T-helper 2 cell treated with Interferon-gamma antibody and Interleukin-4, amounts not matched to agents 5 μg/mL and 100 μg/mL, for 36 hours (primary cell): Measurements from ENCODE around the gene CAPG.
"Not testable (repeated sequence)": the region's sequence is repeated elsewhere in the genome, so short reads cannot be mapped to it uniquely, and the experiment has no call there.

Source experiments
- DNase-seq: peaks from one replicate; pipeline ENCODE4 v3.0.0; 2021; ENCODE audit warnings: low spot score
- H3K27ac Mint-ChIP-seq: one replicate; pipeline ENCODE4 v1.8.0; 2021; ENCODE audit warnings: mild to moderate bottlenecking, mixed read lengths
- H3K27me3 Mint-ChIP-seq: one replicate; pipeline ENCODE4 v1.8.0; 2021; ENCODE audit warnings: low read depth, mixed read lengths
- H3K36me3 Mint-ChIP-seq: one replicate; pipeline ENCODE4 v1.8.0; 2021; ENCODE audit warnings: low read depth, mixed read lengths
- H3K4me1 Mint-ChIP-seq: one replicate; pipeline ENCODE4 v1.8.0; 2021; ENCODE audit warnings: low read depth, mixed read lengths
- H3K4me3 Mint-ChIP-seq: one replicate; pipeline ENCODE4 v1.8.0; 2022; ENCODE audit warnings: mild to moderate bottlenecking, moderate library complexity, mixed read lengths
- H3K9me3 Mint-ChIP-seq: one replicate; pipeline ENCODE4 v1.8.0; 2021; ENCODE audit warnings: mixed read lengths

The CAPG gene

DNA sequence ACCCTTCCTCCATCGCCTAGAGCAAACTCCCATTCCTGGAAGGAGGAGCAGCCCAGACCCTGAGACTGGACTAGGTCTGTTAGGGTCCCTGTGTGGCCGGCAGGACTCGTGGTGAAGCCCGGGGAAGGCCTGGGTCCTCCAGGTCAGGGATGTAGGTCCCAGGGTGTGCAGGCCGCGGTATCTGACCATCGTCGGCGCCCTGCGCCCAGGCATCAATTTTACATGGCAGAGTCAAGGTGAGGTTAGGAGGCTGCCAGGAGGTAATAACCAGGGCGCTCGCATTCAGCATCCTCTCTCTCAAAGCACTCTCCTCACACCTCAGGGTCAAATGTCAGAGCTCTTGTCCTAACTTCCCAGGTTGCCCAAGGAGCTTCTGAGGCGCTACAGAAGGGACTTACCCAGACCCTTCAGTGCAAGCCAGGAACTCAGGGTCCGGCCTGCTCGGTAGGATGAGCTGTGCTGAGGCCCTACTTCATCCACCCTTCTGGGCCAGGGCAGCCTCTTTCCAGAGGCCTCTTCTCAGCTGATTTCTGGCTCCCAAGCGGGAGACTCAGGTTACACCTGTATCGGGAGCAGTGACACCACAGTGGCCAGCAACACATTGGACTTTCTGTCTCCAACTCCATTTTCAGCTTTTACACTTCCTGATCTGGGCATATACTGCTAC is 9.0 kb upstream of the CAPG start:
- H3K36me3 Mint-ChIP-seq: no peaks in the 10 kb centered on the region
- H3K27me3 Mint-ChIP-seq: no peaks in the 10 kb centered on the region
- peaks cover 43% of the 10 kb centered on the region for H3K4me1 Mint-ChIP-seq
- peak overlapping the region; percentile 93 for H3K4me3 Mint-ChIP-seq
- H3K9me3 Mint-ChIP-seq: no peaks in the 10 kb centered on the region
- H3K27ac Mint-ChIP-seq: peak overlapping the region; percentile 94
- DNase-seq: no peak

DNA sequence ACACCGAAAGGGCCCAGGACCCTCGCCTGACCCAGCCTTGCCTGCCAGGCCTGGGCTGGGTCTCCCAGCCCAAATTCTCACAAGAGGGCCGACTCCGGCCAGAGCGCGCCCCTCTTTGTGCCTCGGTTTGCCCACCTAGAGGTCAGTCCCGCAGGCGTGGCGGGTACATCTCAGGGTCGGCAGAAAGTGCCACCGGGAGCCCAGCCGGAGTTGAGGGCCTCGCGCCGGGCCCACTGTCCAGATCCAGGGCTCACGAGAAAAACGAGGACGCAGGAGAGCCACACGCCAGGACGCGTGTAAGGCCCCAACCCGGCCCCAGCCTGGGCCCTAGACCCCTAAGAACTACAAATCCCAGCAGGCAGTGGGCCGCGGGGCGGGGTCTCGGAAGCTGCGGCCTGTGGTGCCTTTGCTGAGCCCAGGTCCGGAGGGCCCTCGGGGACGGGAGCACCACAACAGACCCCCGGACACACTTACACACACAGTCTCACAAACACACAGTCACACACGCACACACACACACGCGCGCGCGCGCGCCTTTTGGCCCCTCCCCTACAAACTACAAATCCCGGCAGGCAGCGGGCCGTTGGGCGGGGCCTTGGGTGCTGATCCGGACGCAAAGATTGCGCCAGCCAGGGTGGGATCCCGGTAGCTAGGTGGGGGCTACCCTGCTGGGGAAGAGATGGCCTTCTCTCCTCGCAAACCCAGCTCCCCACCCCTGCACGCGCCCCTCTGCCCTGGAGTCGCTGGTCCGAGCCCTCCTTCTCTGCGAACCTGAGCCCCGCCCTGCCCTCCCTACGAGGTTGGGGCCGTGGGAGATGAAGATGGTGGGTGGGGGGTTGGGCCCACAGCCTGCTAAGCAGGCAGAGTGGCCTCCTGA is 8.2 kb upstream of the CAPG start, which contains the start of gene SH2D6:
Gene SH2D6 (plus strand): TSS at position 583 of the 877 bp plus-strand sequence. CDS start 10,752 bp downstream, outside the sequence.
- Mint-ChIP-seq H3K4me3 (peak within 1 kb of the TSS; percentile 93), H3K27ac (peak within 1 kb of the TSS; percentile 94), H3K36me3 (no peaks in the 10 kb centered on the region), H3K9me3 (no peaks in the 10 kb centered on the region), H3K4me1 (peaks cover 48% of the 10 kb centered on the region), H3K27me3 (no peaks in the 10 kb centered on the region)
- DNase-seq: peak; percentile 79

DNA sequence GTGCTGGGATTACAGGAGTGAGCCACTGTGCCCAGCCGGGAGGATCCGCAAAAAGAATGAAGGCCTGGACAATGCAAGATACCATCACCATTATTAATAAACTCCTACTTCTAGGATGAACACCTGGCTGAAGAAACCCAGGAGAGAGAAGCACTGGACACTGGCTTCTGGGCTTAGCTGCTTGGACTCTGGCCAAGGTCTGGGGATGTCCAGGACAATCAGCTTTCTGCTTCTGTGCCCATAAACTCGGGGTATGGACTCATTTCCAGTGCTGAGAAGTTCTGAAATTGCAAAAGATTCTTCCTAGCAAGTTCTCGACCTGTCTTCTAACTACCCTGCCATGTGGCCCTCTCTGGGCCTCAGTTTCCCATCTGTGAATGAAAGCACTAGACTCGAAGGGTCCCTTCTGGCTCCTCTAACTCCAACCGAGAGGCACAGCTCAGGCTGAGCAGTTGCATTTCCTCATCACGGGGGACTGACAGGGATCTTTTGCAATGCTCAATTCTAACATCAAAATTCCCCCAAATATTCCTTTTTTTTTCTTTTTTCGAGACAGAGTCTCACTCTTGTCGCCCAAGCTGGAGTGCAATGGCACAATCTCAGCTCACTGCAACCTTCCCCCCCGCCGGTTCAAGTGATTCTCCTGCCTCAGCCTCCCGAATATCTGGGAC is 5.9 kb upstream of the CAPG start:
- no peak overlapping the region for H3K4me3 Mint-ChIP-seq
- peaks cover 52% of the 10 kb centered on the region for H3K4me1 Mint-ChIP-seq
- no peak overlapping the region for H3K27ac Mint-ChIP-seq
- H3K27me3 Mint-ChIP-seq: no peaks in the 10 kb centered on the region
- DNase-seq: no peak
- no peaks in the 10 kb centered on the region for H3K36me3 Mint-ChIP-seq
- no peaks in the 10 kb centered on the region for H3K9me3 Mint-ChIP-seq

DNA sequence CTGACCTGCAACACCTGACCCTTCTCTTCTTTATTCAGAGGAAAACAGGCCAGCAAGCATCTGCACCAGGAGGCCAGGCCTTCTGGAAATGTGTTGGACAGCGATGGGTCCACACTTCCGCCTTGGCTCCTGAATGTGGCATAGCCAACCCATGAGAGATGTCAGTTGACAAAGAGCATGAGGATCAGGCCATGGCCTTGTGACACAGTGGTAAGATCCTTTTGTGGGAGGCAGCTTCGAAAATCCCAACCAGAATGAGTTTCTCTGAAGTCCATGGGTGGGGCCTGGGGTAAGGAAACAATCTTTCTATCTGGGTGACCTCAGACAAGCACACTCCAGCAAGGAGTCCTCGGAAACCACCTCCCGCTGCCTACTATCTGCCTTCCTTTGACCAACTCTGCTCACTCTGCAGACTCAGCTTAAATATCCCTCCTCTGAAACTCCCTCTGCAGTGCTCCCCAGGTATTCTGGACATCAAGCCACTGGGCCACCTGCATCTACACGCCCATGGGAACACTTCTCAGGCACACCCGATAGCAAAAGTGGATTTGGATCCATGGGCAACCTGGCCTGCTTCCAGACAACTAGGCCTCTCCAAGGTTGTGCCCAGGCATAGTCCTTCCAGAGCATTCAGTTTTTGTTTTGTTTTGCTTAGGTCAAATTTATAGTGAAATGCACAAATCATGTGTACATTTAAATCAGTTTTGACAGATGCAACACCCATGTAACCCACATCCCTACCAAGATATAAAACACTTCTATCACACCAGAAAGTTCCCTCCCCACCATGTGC is 4.8 kb upstream of the CAPG start:
- Mint-ChIP-seq H3K4me3 (peak overlapping the region; percentile 14), H3K9me3 (no peaks in the 10 kb centered on the region), H3K27me3 (no peaks in the 10 kb centered on the region), H3K4me1 (peaks cover 50% of the 10 kb centered on the region), H3K36me3 (no peaks in the 10 kb centered on the region), H3K27ac (no peak overlapping the region)
- DNase-seq: no peak

DNA sequence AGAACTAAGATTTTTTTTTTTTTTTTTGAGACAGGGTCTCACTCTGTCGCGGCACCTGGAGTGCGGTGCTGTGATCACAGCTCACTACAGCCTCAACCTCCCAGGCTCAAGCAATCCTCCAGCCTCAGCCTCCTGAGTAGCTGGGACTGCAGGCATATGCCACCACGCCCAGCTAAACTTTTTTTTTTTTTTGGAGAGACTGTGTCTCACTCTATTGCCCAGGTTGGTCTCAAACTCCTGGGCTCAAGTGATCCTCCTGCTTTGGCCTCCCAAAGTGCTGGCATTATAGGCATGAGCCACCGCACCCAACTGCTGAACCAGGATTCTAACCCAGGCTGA is 4.2 kb upstream of the CAPG start:
- H3K4me1 Mint-ChIP-seq: peaks cover 50% of the 10 kb centered on the region
- not testable (repeated sequence) for DNase-seq, H3K27me3 Mint-ChIP-seq, H3K9me3 Mint-ChIP-seq, H3K27ac Mint-ChIP-seq, H3K36me3 Mint-ChIP-seq
- peak overlapping the region; percentile 9 for H3K4me3 Mint-ChIP-seq

DNA sequence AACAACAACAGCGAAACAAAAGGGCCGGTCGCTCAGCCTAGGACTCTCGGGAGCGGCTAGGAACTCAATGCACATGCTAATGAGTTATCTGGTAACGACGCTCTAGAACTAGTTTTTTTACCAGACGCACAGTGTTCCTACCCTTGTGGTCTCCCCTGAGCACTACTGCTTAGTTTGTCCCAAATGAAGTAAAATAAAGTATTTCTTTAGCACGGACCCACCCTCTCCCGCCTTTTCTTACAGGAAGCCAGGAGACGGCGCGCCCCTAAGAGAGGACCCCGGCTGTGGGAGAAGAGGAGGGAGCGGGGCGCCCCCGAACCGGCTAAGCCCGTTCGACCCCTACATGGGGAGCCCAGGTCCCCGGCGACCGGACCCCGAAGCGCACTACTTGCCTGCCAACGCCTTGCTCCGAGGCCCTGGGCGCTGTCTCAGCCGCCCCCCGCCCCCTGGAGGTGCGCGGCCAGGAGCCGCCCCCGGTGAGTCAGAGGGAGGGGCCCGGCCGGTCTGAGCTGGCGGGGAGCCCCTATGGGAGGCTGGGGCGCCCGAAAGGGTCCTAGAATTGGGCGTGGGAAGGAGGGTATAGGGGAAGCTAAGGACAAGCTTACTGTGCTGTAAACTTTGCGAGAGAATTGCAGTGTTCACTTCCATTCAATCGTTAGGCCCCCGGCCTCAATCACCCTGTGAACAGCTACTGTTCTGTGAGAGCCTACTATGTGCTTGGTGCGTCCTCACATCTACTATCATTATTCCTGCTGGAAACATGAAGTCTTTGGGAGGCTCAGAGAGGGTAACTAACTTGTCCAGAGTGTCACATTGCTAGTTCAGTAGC is 3.6 kb upstream of the CAPG start:
- Mint-ChIP-seq H3K4me3 (peak overlapping the region; percentile 86), H3K27me3 (no peaks in the 10 kb centered on the region), H3K27ac (peak overlapping the region; percentile 84), H3K4me1 (peaks cover 47% of the 10 kb centered on the region), H3K36me3 (peaks cover 5% of the 10 kb centered on the region), H3K9me3 (no peaks in the 10 kb centered on the region)
- peak; percentile 60 for DNase-seq

DNA sequence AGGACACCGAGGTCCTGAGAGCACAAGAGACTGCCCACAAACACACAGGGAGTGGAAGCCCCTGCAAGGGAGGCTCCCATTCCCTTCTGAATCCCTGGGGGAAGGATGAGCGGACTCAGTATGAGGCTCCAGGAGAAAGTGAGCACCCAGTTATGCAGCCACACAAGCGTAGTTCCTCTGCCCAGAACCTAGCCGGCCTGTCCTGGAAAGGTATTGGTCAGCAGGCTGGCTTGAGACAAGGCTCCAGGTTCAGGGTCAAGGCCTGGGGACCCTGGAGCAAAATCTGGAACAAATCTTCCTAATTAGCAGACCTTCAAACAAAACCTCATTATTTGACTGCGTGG is 1.2 kb upstream of the CAPG start:
- Mint-ChIP-seq H3K27ac (peak overlapping the region; percentile 70), H3K36me3 (peaks cover 13% of the 10 kb centered on the region), H3K4me3 (peak overlapping the region; percentile 87), H3K4me1 (peaks cover 53% of the 10 kb centered on the region), H3K9me3 (no peaks in the 10 kb centered on the region), H3K27me3 (no peaks in the 10 kb centered on the region)
- no peak for DNase-seq

DNA sequence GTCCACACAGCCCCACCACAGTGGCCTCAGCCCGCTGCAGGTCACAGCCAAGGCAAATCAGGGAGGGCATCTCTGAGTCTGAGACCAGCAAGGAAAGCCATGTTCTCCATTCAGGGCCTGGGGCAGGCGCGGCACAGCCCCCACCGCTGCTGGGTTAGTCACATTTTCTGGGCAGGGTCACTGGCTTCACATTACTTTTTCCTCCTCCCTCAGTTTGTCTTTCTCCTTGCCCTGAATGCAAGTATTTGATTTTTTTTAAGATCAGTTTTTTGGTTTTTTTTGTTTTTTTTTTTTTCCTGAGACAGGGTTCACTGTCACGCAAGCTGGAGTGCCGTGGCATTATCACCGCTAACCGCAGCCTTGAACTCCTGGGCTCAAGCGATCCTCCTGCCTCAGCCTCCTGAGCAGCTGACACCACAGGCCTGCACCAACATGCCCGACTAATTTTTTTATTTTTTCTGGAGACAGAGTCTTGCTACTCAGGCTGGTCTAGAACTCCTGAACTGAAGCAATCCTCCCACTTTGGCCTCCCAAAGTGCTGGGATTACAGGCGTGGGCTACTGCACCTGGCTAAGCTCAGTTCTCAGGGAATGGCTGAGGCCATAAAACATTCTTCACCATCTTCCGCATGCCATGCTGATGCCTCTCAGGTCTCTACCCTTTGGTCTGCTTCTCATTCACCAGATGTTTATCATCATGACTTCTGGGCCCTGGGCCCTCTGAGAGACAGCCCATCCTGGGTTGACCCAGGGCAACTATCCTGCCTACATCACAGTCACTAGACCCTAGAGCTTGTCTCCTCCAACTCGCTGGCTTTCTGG is 628 bp upstream of the CAPG start:
- Mint-ChIP-seq H3K27me3 (no peaks in the 10 kb centered on the region), H3K4me1 (peaks cover 56% of the 10 kb centered on the region), H3K9me3 (no peaks in the 10 kb centered on the region), H3K27ac (peak overlapping the region; percentile 80), H3K4me3 (peak overlapping the region; percentile 87), H3K36me3 (peaks cover 18% of the 10 kb centered on the region)
- DNase-seq: no peak

DNA sequence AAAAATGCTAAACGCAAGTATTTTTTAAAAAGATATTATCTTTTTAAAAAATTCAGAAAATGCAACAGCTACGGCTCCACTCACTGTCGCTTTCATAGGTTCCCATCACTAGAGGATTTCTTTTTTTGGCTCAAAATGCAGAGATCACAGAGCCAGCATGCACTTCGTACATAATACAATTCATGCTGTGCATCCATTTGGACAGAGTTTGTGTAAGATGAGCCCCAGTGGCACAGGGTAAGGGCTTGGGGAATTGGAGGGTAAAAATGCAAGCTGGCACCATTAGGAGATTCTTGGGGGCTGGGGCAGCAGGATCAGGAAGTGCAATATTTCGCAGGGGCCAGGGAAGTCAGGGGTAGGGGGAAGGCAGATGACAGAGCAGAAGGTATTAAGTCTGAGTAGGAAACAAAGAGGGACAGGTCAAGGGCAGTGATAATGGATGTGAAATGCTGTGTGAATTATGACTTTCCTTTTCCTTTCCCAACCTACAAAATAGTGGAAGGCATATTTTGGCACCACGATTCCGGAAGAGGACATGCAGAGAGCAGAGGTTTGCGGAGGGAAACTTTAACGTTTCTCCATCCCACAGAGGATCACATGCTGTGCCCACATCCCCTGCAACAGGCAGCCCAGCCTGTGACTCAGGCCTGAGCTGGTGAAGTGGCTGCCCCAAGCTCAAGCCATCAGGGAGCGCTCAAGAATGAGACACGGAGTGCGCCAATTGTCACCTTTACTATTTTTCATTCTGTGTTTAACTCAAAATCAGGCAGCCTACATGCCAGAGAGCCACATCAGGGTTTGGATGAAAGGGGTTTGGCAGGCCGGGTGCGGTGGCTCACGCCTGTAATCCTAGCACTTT is 4.7 kb downstream of the CAPG start:
- Mint-ChIP-seq H3K27me3 (no peaks in the 10 kb centered on the region), H3K9me3 (peaks cover 12% of the 10 kb centered on the region), H3K4me3 (peak overlapping the region; percentile 79), H3K4me1 (peaks cover 40% of the 10 kb centered on the region), H3K36me3 (peaks cover 54% of the 10 kb centered on the region), H3K27ac (peak overlapping the region; percentile 92)
- peak; percentile 81 for DNase-seq

DNA sequence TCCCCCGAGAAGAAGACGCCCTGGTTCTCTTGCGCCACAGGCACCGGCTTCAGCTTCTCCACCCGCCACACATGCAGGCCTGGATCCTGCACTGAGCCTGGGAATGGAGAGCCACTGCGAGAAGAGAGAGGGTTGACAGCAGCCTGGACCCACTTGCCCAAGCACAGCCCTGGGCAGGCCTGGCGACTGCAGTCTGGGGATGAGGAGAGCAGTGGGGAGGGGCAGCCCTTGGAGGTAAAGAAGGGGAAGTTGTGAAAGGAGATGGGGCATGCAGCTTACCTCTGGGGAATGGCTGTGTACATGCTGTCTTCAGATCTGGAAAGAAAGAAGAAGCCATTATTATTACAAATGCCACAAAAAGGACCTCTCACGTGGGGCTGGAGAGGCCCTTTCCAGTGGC is 8.3 kb downstream of the CAPG start:
- peaks cover 12% of the 10 kb centered on the region for H3K9me3 Mint-ChIP-seq
- H3K27me3 Mint-ChIP-seq: no peaks in the 10 kb centered on the region
- DNase-seq: no peak
- H3K4me3 Mint-ChIP-seq: no peak overlapping the region
- H3K36me3 Mint-ChIP-seq: peaks cover 68% of the 10 kb centered on the region
- H3K27ac Mint-ChIP-seq: no peak overlapping the region
- peaks cover 29% of the 10 kb centered on the region for H3K4me1 Mint-ChIP-seq

DNA sequence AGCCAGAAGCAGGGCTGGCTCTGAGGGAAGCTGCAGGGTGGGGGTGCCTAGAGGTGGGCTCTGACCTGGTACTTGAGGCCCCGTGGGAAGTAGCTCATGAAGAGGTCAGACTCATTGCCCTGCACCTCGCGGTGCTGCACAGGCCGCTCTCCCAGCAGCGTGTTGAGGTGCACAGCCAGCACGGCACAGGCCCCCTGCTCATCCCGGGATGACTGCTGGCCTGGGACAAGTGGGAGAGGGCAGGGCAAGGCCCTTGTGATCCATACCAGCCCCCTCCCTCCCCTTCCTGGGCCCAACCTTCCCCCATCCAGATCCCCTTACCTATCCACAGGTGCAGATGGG is 8.7 kb downstream of the CAPG start:
- no peak for DNase-seq
- Mint-ChIP-seq H3K4me1 (peaks cover 33% of the 10 kb centered on the region), H3K27me3 (no peaks in the 10 kb centered on the region), H3K27ac (no peak overlapping the region), H3K36me3 (peaks cover 72% of the 10 kb centered on the region), H3K4me3 (no peak overlapping the region), H3K9me3 (peaks cover 12% of the 10 kb centered on the region)
